Limb (tissue), 2 donors: ENCODE data around the gene NBPF6.
A peak's percentile ranks its signal among the peaks of the same experiment; 100 is the strongest.
"Not testable (repeated sequence)": the region's sequence is repeated elsewhere in the genome, so short reads cannot be mapped to it uniquely, and the experiment has no call there.

Source experiments
- DNase-seq, 2 donors: peaks; one replicate each; pipeline ENCODE4 v3.0.0-alpha.2; 2016; ENCODE audit errors: extremely low spot score in 2 of 2

The NBPF6 gene

DNA sequence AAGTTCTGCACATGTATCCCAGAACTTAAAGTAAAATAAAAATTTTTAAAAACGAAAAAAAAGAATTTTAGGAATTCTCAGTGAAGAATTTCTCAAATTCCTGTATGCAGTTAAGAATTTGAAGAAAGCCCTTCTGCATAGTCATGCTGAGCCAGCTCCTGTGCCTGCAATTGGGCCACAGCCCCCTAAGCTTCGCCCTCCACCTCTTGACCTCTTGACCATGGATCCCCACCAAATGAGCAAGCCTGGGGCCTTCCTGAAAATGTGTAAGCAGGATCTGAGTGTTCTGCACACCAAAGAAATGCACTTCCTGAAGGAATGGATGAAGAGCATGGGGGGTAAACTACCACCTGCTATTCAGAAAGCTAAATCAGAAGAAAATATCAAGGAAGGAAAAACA lies 52.0 kb downstream of the NBPF6 start:
- DNase-seq, result no peak

- DNase-seq, result no peak
Measured at GRCh38 chr1:108502624-108503023, 52.5 kb downstream of the NBPF6 start.

GRCh38 chr1:108503062-108503733 lies 53.1 kb downstream of the NBPF6 start:
- peak in 1 of 2 donors; percentile 7 for DNase-seq

GRCh38 chr1:108504447-108504846 lies 54.3 kb downstream of the NBPF6 start:
- no peak for DNase-seq

GRCh38 chr1:108505763-108506070 lies 55.6 kb downstream of the NBPF6 start:
- no peak for DNase-seq

DNA sequence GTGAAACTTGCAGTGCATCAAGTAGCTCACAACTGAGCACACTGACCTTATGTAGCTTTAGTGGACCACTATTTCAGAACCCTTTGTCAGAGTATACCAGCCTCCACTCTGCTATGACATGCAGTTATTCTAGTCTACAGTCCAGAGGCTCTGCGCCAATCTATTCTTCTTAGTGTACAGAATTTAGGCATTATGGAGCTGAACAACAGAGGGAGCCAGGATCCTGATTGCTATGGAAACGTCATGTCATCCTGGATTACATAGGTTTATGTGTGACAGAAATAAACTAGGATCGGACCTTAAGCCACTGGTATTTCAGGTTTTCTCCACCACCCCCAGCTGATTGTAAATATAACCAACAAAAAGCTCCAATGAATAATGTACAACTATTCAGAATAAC lies 61.6 kb downstream of the NBPF6 start:
- DNase-seq, result no peak

DNA sequence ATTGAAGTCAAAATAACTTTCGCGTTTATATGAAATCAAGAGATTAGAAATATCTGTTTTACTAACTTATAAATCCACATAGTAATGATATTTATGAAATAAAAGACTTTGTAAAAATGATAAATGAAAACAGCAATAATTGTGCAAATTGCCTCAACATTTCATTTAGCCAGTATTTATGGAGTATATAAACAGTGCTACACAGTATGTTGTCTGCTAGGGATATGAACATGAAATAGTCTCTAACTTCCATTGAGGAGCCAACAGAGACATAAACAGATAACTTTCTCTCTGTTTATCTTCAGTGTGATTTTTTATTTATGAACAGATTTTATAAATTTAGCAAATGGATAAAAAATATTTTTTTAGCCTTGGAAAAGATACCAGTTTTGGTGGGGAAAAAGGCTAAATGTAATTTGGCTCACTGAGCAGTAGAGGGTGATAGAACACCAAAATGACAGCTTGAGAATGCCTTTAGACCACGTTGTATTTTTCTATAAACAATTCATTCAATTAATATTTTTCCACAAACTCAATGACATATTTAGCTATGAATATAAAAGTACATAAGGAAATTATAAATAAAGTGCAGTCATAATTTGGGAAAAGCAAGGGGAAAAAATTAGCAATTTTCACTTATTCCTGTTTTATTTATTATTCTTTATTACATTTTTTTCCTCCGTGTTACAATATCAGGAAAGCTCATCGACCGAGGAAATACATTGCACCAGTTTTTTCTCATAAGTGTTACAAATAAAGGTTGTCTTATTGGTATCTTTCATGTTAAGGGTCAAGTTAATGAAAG lies 62.3 kb downstream of the NBPF6 start:
- peak in 1 of 2 donors; percentile 72 for DNase-seq

DNA sequence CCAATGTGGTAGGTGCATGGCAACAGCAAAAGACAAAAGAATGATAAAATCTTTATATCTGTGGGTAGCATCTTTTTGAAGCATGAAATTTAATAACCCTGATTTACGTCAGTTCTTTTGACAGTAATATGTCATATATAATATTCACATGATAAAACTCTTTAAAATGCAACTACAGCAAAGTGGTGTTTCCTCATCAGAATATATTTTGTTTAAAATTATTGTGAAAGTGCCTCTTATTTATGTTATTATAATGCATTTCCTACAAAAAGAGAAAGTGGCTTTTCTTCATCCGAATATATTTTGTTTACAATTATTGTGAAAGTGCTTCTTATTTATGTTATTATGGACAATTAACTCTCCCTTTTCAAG lies 62.9 kb downstream of the NBPF6 start:
- DNase-seq, result no peak

- not testable (repeated sequence) for DNase-seq
Measured at GRCh38 chr1:108513914-108514313, 63.8 kb downstream of the NBPF6 start.

DNA sequence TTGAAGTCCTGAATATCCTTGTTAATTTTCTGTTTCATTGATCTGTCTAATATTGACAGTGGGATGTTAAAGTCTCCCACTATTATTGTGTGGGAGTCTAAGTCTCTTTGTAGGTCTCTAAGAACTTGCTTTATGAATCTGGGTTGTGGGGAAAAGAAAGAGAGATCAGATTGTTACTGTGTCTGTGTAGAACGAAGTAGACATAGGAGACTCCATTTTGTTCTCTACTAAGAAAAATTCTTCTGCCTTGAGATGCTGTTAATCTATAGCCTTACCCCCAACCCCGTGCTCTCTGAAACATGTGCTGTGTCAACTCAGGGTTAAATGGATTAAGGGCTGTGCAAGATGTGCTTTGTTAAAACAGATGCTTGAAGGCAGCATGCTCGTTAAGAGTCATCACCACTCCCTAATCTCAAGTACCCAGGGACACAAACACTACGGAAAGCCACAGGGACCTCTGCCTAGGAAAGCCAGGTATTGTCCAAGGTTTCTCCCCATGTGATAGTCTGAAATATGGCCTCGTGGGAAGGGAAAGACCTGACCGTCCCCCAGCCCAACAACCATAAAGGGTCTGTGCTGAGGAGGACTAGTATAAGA lies 67.3 kb downstream of the NBPF6 start:
- not testable (repeated sequence) for DNase-seq
